Measurements from ENCODE around the gene LEF1.

LEF1 gene

DNA sequence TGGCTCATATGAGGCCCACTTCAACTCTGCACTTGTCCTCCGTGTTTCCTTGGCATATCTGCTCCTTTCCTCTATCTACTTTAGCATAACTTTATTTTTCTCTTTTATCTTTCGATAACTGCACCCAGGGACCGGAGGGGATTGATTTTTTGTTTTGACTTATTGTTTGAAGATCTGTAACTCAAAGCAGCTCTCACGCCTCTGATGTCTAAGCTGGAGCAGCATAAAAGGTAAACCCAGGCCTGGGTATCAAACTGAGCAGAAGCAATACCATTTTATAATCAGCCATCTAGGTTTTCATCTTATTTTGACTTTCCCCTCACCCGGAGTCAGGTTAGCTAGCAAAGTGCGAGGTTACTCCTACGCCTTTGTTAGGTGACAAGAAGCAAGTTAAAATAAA is 28.4 kb downstream of the LEF1 start:
- no peak overlapping the region for H3K27ac ChIP-seq
- H3K4me3 ChIP-seq (ENCODE audit: low read depth, low read length), result no peak overlapping the region
- H3K27me3 ChIP-seq (replicated peaks), result no peaks in the 10 kb centered on the region
- no peaks in the 10 kb centered on the region for H3K36me3 ChIP-seq (replicated peaks)
- TF ChIP-seq, protein P1, sequence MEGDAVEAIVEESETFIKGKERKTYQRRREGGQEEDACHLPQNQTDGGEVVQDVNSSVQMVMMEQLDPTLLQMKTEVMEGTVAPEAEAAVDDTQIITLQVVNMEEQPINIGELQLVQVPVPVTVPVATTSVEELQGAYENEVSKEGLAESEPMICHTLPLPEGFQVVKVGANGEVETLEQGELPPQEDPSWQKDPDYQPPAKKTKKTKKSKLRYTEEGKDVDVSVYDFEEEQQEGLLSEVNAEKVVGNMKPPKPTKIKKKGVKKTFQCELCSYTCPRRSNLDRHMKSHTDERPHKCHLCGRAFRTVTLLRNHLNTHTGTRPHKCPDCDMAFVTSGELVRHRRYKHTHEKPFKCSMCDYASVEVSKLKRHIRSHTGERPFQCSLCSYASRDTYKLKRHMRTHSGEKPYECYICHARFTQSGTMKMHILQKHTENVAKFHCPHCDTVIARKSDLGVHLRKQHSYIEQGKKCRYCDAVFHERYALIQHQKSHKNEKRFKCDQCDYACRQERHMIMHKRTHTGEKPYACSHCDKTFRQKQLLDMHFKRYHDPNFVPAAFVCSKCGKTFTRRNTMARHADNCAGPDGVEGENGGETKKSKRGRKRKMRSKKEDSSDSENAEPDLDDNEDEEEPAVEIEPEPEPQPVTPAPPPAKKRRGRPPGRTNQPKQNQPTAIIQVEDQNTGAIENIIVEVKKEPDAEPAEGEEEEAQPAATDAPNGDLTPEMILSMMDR (IDR thresholded peaks at IDR 0.05; ENCODE audit: low read depth, low read length, missing control alignments), result no peak
- DNase-seq, result no peak
- in situ Hi-C loops (cut with HindIII; ENCODE audit: low pct_ligation_motif_present, low sequenced_read_pairs), result no loop called here

- no peak overlapping the region for H3K4me3 ChIP-seq (ENCODE audit: low read depth, low read length)
- H3K27me3 ChIP-seq (replicated peaks), result no peaks in the 10 kb centered on the region
- in situ Hi-C loops (cut with HindIII; ENCODE audit: low pct_ligation_motif_present, low sequenced_read_pairs), result no loop called here
- TF ChIP-seq, protein P1 (IDR thresholded peaks at IDR 0.05; ENCODE audit: low read depth, low read length, missing control alignments), result no peak
- no peak overlapping the region for H3K27ac ChIP-seq
- H3K36me3 ChIP-seq (replicated peaks), result no peaks in the 10 kb centered on the region
- no peak for DNase-seq
These were observed 29.6 kb downstream of the LEF1 start for GRCh38 chr4:108139089-108139488.

DNA sequence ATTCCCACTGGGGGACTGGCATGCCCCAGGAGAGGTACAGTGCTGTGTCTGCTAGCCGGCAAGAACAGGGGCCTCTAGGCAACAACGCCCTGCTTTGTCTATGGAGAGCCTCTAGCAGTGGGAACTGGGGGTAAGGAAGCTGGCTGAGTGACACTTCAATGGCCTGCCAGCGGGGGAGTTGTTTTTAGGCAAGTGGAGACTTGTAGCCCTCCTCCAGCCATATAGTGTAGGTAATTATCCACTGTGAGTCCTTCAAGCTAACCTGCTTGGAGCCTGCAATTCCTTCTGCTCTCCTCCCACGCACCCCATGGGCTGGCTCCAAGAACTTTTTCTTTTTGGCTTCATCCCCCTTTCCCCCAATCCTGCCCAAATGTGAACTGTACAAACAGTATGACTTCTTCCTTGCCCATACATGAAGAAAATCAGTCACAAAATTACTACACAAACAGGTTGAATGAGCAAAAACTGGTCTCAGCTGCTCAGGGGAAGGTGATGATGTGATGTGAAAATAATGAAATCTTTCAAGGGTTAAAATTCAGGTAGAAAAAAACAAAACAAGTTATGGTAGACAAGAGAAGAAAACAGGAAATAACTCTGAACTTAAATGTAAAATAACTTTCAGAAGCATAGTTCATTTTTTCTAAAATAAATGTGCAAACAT is 33.1 kb downstream of the LEF1 start:
- no peak overlapping the region for H3K4me3 ChIP-seq (ENCODE audit: low read depth, low read length)
- H3K36me3 ChIP-seq (replicated peaks), result no peaks in the 10 kb centered on the region
- H3K27ac ChIP-seq, result no peak overlapping the region
- DNase-seq, result no peak
- TF ChIP-seq, protein P1 (IDR thresholded peaks at IDR 0.05; ENCODE audit: low read depth, low read length, missing control alignments), result no peak
- H3K27me3 ChIP-seq (replicated peaks), result no peaks in the 10 kb centered on the region
- in situ Hi-C loops (cut with HindIII; ENCODE audit: low pct_ligation_motif_present, low sequenced_read_pairs), result no loop called here

GRCh38 chr4:108130955-108131354 is 37.8 kb downstream of the LEF1 start:
- no peaks in the 10 kb centered on the region for H3K27me3 ChIP-seq (replicated peaks)
- DNase-seq, result no peak
- H3K36me3 ChIP-seq (replicated peaks), result no peaks in the 10 kb centered on the region
- no peak overlapping the region for H3K27ac ChIP-seq
- TF ChIP-seq, protein P1 (IDR thresholded peaks at IDR 0.05; ENCODE audit: low read depth, low read length, missing control alignments), result peak; percentile 40
- in situ Hi-C loops (cut with HindIII; ENCODE audit: low pct_ligation_motif_present, low sequenced_read_pairs), result no loop called here
- no peak overlapping the region for H3K4me3 ChIP-seq (ENCODE audit: low read depth, low read length)

- H3K36me3 ChIP-seq (replicated peaks), result no peaks in the 10 kb centered on the region
- no peaks in the 10 kb centered on the region for H3K27me3 ChIP-seq (replicated peaks)
- TF ChIP-seq, protein P1 (IDR thresholded peaks at IDR 0.05; ENCODE audit: low read depth, low read length, missing control alignments), result no peak
- in situ Hi-C loops (cut with HindIII; ENCODE audit: low pct_ligation_motif_present, low sequenced_read_pairs), result no loop called here
- no peak overlapping the region for H3K27ac ChIP-seq
- no peak for DNase-seq
- H3K4me3 ChIP-seq (ENCODE audit: low read depth, low read length), result no peak overlapping the region
These were observed 39.5 kb downstream of the LEF1 start for GRCh38 chr4:108129196-108129595.

DNA sequence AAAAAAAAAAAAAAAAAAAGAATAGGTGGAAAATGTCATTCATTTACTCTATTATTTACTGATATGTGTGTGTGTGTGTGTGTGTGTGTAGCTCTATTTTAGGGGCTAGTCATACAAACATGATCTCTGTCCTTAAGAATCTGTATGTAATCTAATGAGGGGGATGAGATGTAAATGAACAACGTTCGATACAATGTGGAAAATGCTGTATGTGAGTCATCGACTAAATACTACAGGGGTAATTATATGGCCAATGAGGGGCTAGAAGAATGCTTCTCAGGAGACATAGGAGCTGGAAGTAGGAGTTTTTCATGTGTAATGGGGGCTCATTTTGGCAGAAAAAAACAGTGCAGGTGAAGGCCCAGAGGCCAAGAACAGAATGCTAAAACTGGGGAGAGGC is 41.9 kb downstream of the LEF1 start:
- no peak overlapping the region for H3K4me3 ChIP-seq (ENCODE audit: low read depth, low read length)
- TF ChIP-seq, protein P1 (IDR thresholded peaks at IDR 0.05; ENCODE audit: low read depth, low read length, missing control alignments), result no peak
- H3K36me3 ChIP-seq (replicated peaks), result no peaks in the 10 kb centered on the region
- in situ Hi-C loops (cut with HindIII; ENCODE audit: low pct_ligation_motif_present, low sequenced_read_pairs), result no loop called here
- DNase-seq, result no peak
- no peaks in the 10 kb centered on the region for H3K27me3 ChIP-seq (replicated peaks)
- no peak overlapping the region for H3K27ac ChIP-seq

Data from brain microvascular endothelial cell (primary cell).